Germinal center (tissue), 1 donor: Measurements from ENCODE around the gene BNIP5.
A peak's percentile ranks its signal among the peaks of the same experiment; 100 is the strongest.

Experiments
- DNase-seq: peaks from one replicate; pipeline ENCODE4 v3.0.0; 2012; ENCODE audit warnings: mixed read lengths, low spot score

The BNIP5 gene, protein sequence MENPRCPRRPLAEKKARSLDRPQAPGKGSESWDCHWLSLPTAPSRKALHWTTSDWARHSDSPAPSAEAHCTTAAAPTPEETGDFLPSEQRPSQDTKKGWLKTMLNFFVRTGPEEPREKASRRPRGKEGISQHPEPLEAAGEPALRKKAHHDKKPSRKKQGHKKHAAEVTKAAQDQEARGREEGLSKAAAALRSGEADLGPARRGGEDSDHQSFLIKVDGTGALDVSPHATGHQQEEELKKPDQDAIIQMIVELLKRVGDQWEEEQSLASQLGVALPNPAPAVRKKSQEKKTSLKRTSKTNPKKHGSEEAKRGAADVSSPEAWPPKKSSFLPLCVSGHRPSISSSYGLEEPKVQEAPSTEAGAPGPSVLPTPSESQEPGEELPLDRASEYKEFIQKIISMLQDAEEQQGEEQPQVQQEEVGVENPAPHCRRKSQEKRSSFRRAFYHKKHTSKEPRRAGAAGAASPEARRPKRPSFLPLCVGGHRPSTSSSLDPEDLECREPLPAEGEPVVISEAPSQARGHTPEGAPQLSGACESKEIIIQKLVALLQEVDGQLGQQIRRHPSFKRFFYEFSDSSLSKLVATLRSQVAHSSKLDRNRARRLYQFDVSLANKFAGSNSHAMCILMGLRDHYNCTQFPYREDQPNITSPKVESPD

DNA sequence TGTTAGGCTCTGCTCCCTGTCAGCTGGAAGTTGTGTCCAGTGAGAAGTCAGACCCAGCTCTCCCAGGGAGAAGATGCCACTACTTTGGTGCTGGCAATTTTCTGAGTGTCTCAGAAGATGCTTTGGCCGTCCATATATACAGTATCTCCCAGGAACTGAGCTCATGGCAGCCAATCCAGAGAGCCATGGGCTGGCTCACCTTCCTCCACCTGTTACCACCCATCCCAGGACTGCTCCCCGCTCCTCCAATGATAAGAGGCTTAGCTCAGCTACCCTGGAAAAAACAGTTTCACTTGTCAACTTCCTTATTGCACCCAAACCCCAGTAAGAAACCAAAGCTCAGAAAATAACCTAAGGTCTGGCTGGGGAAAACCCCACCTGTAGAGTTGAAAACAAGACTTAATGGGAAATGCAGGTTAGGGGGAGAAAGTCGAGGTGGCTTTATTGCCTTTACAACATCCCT, at the start of gene BNIP5:
TSS of gene BNIP5 (minus strand) at position 110 of the 463 bp plus-strand sequence. CDS start 6,198 bp downstream, outside the sequence.
- no peak for DNase-seq

DNA sequence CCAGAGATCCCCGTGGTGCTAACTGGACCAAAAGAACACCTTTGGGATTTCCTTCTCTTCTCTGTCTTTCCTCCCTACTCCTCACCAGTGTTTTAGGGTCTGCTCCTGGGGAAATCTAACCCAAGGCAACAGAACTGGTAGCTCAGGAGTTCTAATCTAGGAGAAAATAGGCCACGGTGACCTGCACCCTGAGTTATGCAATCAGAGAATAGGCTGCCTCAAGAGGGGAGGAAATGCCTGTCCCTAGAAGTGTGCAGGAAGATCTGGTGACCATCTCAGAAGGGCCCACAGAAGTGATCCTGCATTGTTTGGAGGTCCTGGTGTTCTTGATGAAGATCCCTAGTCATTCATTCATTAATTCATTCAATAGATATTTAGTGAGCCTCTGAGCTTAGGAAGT, 47.4 kb upstream of the BNIP5 start:
- no peak for DNase-seq

DNA sequence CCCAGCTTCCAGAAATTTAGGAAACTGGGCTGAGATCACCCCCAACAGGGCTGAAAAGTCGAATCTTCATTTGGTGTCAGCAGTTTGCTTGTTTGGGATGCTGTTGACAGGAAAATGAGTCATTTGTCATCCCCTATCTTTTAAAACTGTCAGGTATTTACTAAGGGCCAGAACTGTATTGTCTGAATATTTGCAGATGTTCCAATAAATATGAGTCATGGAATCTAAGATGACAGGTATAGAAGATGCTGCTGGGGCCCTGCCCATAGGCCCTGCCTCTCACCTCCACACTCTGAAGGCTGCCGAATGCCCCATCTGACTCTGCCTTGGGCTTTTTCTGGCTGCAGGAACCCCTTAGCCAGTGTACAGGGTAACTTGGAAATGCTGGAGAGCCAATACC, 46.9 kb upstream of the BNIP5 start:
- DNase-seq = no peak

DNA sequence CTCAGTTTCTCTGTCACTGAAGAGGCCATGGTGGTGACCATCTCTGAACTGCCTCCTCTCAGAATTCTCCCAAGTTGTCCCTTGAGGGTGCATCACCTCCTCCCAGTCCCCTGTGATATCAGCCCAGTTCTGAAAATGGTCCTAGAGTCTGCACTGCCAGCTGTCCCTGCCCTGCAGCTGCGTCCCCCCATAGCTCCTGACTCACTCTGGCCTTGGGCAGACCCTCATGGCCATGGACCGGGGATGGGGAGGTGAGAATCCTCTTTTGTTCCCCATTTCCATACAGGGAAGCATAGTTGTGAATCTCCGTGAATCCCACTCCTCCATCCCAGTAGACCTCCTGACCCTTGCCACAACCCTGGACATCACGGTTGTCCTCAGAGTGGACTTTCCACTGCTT, 46.3 kb upstream of the BNIP5 start:
- DNase-seq = no peak

- DNase-seq = peak; percentile 55
Observed at GRCh38 chr6:36381502-36382389, 45.1 kb upstream of the BNIP5 start.

DNA sequence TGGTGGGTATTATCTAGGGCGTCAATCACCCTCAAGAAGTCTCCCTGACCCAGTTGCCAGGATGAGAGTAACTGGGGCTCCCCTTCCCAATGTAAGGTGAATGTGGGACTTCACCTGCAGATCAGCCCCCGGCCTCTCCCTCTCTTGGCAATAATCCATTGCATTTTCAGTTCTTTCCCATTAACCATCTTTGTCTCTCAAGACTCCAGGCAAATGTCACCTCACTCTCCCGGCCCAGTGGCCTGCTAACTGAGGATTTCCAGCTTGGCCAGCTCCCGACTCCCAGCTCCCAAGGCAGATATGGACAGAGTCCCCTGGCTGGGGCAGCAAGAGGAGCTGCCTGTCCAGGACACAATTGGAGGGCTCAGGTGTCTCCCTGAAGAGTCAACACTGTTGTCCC, 43.5 kb upstream of the BNIP5 start:
- DNase-seq = no peak

DNA sequence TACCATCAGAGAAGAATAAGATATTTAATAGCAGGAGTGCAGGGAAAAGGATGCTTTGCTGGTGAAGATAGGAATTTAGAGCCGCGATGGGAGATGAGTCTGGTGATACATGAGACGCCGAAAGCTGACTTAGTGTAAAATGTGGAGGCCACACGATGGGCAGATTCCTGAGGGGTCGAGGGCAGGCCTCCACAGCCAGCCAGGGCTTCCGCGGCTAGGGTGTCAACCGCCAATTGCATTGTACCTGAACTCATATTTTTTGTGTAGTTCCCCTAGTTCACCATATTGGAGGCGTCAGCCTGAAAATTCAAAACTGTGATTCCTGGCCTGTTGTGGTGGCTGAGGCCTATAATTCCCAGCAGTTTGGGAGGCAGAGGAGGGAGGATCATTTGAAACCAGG, 42.2 kb upstream of the BNIP5 start:
- no peak for DNase-seq

DNA sequence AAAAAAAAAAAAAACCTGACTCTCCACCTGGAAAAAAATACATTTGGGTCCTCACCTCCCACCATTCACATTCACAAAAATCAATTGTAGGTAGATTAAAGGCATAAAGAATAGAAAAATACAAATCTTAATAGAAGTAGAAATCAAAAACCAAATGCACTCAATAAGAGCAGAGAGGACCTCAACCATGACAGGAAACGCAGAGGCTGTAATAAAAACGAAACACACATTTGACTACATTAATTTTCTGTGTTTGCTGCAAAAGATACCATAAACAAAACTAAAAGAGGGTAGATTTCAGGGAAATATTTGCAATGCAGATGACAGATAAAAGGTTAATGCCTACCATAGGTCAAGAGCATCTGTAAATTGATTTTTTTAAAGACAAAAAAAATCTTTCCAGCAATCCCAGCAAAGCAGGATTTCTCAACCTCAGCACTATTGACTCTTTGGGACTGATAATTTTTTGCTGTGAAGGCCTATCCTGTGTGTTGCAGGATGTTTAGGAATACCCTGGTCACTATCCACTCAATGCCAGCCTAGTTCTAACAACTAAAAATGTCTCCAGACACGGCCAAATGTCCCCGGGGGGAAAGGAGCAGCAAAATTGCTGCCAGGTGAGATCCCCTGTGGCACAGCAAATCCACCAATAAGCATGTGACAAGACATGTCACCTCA, 41.7 kb upstream of the BNIP5 start:
- DNase-seq = no peak

DNA sequence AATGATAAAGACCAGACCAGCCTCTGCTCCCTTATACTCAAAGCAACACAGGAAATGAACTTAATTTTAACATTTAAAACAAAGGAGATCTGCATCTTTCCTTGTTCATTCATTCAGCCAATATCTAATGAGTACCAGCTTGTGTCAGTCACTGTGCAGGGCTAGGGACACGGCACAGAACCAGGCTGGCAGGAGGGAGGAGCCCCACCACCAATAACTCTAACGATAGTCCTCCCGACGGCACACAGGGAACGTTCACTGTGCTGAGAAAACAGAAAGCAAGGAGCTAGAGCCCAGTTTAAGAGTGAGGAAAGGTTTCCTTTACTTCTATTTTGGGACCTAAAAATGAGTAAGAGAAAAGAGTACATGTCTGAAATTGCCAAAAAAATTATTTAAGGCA, 40.9 kb upstream of the BNIP5 start:
- no peak for DNase-seq

DNA sequence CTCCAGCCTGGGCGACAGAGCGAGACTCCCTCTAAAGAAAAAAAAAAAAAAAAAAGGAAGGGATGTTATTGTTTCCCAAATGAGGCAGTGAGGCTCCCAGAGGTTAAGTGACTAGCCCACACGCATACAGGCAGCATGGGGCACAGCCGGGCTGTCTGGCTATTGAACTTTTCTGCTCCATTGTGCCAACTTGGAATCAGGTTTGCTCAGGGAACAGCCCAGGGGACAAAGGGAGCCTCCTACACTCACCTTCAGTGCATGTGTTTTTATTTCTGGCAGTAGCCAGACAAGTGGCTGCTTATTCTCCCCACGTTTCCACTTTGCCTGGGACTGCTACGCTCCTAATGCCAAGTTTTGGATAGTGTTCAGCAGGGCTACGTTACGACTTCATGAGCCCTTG, 40.1 kb upstream of the BNIP5 start:
- no peak for DNase-seq

- DNase-seq = no peak
Observed at GRCh38 chr6:36376183-36376582, 39.5 kb upstream of the BNIP5 start.

DNA sequence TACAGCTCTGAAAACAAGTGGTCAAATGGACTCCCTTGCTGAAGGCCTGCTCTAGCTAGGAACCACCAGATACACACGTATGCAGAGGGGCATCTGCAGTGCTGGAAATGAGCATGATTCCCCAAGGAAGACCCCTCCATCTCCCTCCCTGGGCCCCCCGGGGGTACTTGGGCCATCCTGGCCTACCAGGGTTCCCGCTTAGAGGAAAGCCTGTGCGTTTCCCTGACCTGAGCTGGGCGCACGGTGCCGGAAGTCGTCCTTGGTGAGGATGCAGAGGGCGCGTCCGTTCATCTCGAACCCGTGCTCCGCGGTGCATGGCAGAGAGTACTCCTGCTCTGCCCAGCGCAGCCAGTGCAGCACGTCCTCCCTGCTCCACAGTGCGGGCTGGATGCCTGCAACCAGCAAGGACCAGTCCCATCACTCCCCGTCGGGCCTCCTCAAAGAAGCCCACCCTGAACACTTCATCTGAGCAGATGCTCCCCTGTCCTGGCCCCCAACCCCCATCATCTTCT, 39.0 kb upstream of the BNIP5 start:
- no peak for DNase-seq

GRCh38 chr6:36374972-36375371, 38.3 kb upstream of the BNIP5 start:
- DNase-seq = no peak

- no peak for DNase-seq
Observed at GRCh38 chr6:36374194-36374593, 37.5 kb upstream of the BNIP5 start.

DNA sequence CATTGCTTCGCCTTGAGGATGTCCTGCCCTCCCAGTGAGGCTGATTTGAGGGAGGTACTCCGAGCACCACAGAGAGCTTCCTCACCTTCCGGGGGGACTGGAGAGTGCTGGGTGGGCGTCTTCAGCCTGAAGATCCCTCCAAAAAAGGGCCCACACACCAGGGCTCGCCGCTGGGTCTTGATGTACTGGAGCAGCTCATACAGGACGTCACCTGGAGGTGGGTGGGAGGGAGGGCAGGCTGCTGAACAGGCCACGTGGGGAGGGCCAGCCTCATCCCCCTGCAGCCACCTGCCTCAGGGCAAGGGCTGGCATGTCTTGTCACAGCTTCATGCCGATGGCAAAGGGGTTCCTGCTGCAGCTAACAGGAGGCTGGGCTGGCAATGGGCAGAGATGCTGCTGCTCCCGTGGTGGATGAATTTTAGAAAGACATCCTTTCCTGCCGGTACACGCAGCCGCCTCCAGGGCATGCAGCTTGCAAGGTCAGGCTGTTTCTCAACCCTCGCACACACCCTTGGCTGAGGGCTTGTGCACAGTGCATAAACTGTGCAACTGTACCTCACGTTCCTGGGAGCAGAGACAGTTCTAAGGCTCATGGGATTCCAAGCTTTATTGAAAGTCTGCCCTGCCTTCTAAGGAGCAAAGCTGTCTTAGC, 36.8 kb upstream of the BNIP5 start:
- DNase-seq = no peak

DNA sequence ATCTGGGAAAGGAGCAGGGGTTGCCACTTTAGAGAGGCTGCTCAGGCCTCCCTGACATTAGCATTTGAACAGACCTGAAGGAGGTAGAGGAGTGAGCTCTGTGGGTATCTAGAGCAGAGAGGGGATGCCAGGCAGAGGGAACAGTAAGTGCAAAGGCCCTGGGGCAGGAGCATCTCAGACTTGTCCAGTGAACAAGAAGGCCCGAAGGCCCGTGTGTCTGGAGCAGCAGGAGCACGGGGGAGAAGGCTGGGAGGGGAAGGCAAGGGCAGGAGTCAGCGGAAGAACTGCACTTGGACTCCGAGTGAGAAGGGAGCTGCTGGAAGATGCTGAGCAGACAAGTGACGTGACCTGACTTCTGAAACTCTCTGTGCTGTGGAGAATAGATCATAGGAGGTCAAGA, 35.4 kb upstream of the BNIP5 start:
- DNase-seq = no peak

DNA sequence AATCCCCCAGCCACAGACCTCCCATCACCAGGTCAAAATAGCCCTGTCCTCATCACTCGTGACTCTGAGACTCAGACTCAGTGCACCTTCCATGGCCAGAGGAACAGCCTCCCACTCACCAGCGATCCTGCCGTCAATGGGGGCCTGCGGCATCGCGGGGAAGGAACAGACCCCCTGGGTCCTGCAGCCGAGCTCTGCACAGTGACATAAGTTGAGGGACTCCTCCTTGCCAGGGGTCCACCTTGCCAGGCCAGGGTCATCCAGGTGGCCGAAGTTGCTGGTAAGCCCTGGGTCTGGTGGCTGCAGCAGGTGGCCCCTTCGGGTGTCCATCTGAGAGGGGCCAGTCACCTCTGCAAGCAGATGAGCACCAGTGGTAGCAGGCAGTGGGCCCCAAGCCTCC, 34.5 kb upstream of the BNIP5 start:
- DNase-seq = no peak

- no peak for DNase-seq
Observed at GRCh38 chr6:36370638-36371037, 34.0 kb upstream of the BNIP5 start.

GRCh38 chr6:36368921-36369865, 32.5 kb upstream of the BNIP5 start:
- DNase-seq = no peak

- DNase-seq = no peak
Observed at GRCh38 chr6:36368421-36368820, 31.7 kb upstream of the BNIP5 start.
